Aorta (tissue), 5 donors: ENCODE measurements around the gene DYNLT4. TPM values are rescaled to one million over a fixed set of nuclear protein-coding genes. Genes with fewer than 3 reads are reported as not detected.
"Not testable (repeated sequence)": the region's sequence is repeated elsewhere in the genome, so short reads cannot be mapped to it uniquely, and the experiment has no call there.

Experiments
- ATAC-seq: fragments of 200-7000 bp; cut with Tn5 transposase; one replicate; pipeline ENCODE4 v1.9.1; 2022; ENCODE audit warnings: moderate library complexity; ENCODE audit not compliant: low FRiP score
- DNase-seq, 2 donors: peaks; one replicate each; pipeline ENCODE4 v3.0.0-alpha.2; 2020
- H3K27ac ChIP-seq, 2 donors: one replicate each; pipeline ENCODE4 v1.5.1; 2013; ENCODE audit warnings: low read length in 2 of 2, mild to moderate bottlenecking in 2 of 2, moderate library complexity in 2 of 2, control low read depth in 1 of 2, inconsistent platforms in 1 of 2, low read depth in 1 of 2
- H3K27me3 ChIP-seq, 2 donors: one replicate each; pipeline ENCODE4 v1.6.1; 2013; ENCODE audit warnings: control low read depth in 1 of 2, low read length in 1 of 2, mild to moderate bottlenecking in 1 of 2, moderate library complexity in 1 of 2; ENCODE audit not compliant: insufficient read depth in 2 of 2, control insufficient read depth in 1 of 2
- H3K36me3 ChIP-seq, 2 donors: one replicate each; pipeline ENCODE4 v1.6.1; 2013; ENCODE audit warnings: control low read depth in 1 of 2, low read length in 1 of 2, mild to moderate bottlenecking in 1 of 2; ENCODE audit not compliant: insufficient read depth in 2 of 2, control insufficient read depth in 1 of 2
- H3K4me1 ChIP-seq, 2 donors: one replicate each; pipeline ENCODE4 v1.6.1; 2013; ENCODE audit warnings: low read length in 2 of 2, control low read depth in 1 of 2, mild to moderate bottlenecking in 1 of 2, moderate library complexity in 1 of 2; ENCODE audit not compliant: insufficient read depth in 2 of 2, control insufficient read depth in 1 of 2
- H3K4me3 ChIP-seq, 2 donors: one replicate each; pipeline ENCODE4 v1.5.1; 2013; ENCODE audit warnings: low read length in 2 of 2, control low read depth in 1 of 2, mild to moderate bottlenecking in 1 of 2
- H3K9me3 ChIP-seq: one replicate; pipeline ENCODE4 v1.6.1; 2013; ENCODE audit warnings: mild to moderate bottlenecking, low read length; ENCODE audit not compliant: control insufficient read depth
- WGBS, 2 donors: extraction: QIAGEN DNeasy Blood & Tissue Kit; methylation state at CpG; one replicate each; pipeline ENCODE4 v1.1.7; 2013; 5-methylcytosine and 5-hydroxymethylcytosine counted together
- intact Hi-C, 2 donors: fragments of 100-400 bp; cut with DNase I; formaldehyde crosslinking; loops; one replicate each; pipeline versions ENCODE4 v1.14.2 to v1.15.0; 2022
- polyA plus RNA-seq, 2 donors: library from polyadenylated mRNA; stranded (reverse); fragments of 200-250 nt; gene quantifications; one replicate each; pipeline ENCODE4 v1.2.3, GENCODE V29; 2013
- total RNA-seq, 2 donors: library from RNA; stranded (reverse); fragmentation: NEBNext Ultra II Directional; extraction: Animal tissue kit (Norgen Biotek cat#: 25700); gene quantifications; one replicate each; pipeline ENCODE4 v1.2.1, GENCODE V29; 2021
- donor health status: healthy with polysubstance abuse.
- donor health status: Bipolar disorder and iron deficiency.
- donor health status: DM: no; HTN: no; CAD: no.
- donor health status: DM: no; HTN: no; CAD: no.
- donor health status: DM: yes; HTN: yes; CAD: no.

The DYNLT4 gene
- total and polyA plus RNA-seq, 4 donors: 0.81 to 3.0 (median 0.87) TPM; not detected in 1

DNA sequence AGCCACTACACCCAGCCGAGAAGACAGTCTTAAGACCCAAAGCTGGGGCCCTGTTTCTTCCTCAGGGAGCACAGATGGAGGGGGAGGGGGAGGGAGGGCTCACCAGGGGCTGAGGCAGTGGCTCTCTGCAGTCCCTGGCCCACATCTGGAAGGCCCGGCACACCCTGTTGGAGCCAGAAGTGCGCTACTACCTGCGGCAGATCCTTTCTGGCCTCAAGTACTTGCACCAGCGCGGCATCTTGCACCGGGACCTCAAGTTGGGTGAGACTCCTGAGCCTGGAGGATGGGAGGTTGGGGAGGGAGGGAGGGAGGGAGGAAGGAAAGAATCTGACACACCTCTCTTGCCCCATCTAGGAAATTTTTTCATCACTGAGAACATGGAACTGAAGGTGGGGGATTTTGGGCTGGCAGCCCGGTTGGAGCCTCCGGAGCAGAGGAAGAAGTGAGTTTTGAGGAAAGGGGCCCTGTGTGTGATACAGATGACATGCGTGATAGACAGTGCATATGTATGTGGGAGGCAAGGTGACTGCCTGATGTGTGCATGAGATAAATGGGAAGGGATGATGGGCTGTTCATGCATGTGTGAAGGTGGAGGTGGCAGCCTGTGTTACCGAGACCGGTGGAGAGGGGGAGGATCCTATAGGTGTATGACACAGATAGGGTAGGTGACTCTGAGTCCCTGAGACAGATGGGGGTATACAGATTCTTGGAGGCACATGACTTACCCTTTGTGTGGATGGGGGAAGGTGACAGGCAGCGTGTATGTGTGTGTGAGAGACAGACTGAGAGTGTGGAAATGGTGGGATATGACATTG is 5.5 kb downstream of the DYNLT4 start:
- Histone ChIP-seq H3K4me1 (no peaks in the 10 kb centered on the region), H3K36me3 (peaks cover 0 to 9% of the 10 kb centered on the region in 2 donors), H3K27ac (peak overlapping the region in 1 of 2 donors; percentile 78), H3K4me3 (peak overlapping the region; percentile 57 to 76), H3K9me3 (no peaks in the 10 kb centered on the region), H3K27me3 (no peaks in the 10 kb centered on the region)
- intact Hi-C loops: loop anchor here (5.0 to 10.0 kb wide), 2 partner anchors 67 to 501 kb away; partner anchors contain the start of genes KIF2C (in 1 of the 2) and RNU5D-1 (in 1 of the 2)
- WGBS, 2 donors: 32 to 40% methylated on average over 13 of the region's 13 CpGs
- no peak for ATAC-seq
- DNase-seq: peak; percentile 53 to 76

DNA sequence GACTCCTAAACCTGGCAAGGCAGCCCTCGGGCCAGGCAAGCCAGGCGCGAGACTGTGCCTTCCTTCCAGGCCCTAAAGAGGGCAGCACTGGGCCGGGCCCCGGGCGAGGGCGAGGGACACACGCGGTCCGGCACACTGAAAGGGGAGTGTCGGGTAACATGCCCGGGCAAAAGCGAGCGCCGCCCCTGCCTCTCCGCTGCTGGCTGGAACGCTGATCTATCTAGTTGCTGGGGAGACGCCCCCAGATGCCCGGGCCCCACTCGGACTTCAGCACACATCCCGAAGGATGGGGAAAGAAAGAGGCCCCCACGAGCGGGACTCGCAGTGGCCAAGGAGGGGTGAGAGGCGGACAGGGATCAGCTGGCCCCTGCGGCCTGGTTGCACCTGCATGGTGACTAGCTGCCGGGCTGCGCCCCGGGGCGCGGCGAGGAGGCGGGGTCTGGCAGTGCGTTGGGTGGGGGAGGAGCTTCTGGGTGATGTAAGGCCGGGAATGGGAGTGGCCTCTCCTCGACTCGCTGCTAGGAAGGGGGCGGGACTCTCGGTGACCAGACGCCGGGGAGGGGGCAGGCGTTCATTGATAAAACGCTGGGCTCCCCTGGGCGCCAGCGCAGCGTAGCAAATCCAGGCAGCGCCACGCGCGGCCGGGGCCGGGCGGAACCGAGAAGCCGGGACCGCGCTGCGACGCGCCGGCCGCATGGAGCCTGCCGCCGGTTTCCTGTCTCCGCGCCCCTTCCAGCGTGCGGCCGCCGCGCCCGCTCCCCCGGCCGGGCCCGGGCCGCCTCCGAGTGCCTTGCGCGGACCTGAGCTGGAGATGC is 7.2 kb downstream of the DYNLT4 start, which contains the start of gene PLK3:
PLK3 (plus strand) TSS at position 608 of the 815 bp plus-strand sequence; CDS start at position 695, 87 bp downstream.
- intact Hi-C loops: loop anchor here (5.0 to 10.0 kb wide), 2 partner anchors 65 to 502 kb away; partner anchors contain the start of genes KIF2C (in 1 of the 2) and RNU5D-1 (in 1 of the 2)
- H3K27ac ChIP-seq: peak within 1 kb of the TSS; percentile 92 to 95
- H3K4me1 ChIP-seq: no peaks in the 10 kb centered on the region

GRCh38 chr1:44798481-44799365 is 8.4 kb downstream of the DYNLT4 start:
- H3K27ac ChIP-seq: peak overlapping the region in 1 of 2 donors; percentile 17
- intact Hi-C loops: no loop called here
- no peaks in the 10 kb centered on the region for H3K36me3 ChIP-seq
- no peaks in the 10 kb centered on the region for H3K4me1 ChIP-seq
- H3K27me3 ChIP-seq: no peaks in the 10 kb centered on the region
- H3K4me3 ChIP-seq: no peak overlapping the region
- 92% methylated on average over 10 of the region's 10 CpGs for WGBS, 2 donors
- H3K9me3 ChIP-seq: no peaks in the 10 kb centered on the region
- DNase-seq: peak; percentile 47 to 65
- ATAC-seq: no peak

More for the DNA sequence above, 7.2 kb downstream of the DYNLT4 start, which contains the start of gene PLK3:
- WGBS, 2 donors: 0% methylated on average over 56 to 79 of the region's 79 CpGs
- H3K4me3 ChIP-seq: peak within 1 kb of the TSS; percentile 73 to 97
- H3K27me3 ChIP-seq: no peaks in the 10 kb centered on the region
- no peaks in the 10 kb centered on the region for H3K9me3 ChIP-seq
- ATAC-seq (peak; percentile 96), DNase-seq (peak; percentile 98 to 99)
- H3K36me3 ChIP-seq: peaks cover 0 to 2% of the 10 kb centered on the region in 2 donors

DNA sequence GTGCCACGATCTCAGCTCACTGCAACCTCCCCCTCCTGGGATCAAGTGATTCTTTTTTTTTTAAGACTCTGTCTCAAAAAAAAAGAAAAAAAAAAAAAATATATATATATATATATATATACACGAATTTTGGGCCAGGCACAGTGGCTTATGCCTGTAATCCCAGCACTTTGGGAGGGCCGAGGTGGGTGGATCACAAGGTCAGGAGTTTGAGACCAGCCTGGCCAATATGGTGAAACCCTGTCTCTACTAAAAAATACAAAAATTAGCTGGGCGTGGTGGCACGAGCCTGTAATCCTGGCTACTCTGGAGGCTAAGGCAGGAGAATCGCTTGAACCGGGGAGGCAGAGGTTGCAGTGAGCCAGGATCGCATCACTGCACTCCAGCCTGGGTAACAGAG is 9.3 kb downstream of the DYNLT4 start:
- H3K27ac ChIP-seq, intact Hi-C loops, H3K4me3 ChIP-seq, H3K36me3 ChIP-seq, H3K9me3 ChIP-seq, H3K4me1 ChIP-seq, H3K27me3 ChIP-seq, ATAC-seq: not testable (repeated sequence)
- WGBS, 2 donors: 69 to 73% methylated on average over 8 of the region's 8 CpGs
- peak in 1 of 2 donors; percentile 11 for DNase-seq

DNA sequence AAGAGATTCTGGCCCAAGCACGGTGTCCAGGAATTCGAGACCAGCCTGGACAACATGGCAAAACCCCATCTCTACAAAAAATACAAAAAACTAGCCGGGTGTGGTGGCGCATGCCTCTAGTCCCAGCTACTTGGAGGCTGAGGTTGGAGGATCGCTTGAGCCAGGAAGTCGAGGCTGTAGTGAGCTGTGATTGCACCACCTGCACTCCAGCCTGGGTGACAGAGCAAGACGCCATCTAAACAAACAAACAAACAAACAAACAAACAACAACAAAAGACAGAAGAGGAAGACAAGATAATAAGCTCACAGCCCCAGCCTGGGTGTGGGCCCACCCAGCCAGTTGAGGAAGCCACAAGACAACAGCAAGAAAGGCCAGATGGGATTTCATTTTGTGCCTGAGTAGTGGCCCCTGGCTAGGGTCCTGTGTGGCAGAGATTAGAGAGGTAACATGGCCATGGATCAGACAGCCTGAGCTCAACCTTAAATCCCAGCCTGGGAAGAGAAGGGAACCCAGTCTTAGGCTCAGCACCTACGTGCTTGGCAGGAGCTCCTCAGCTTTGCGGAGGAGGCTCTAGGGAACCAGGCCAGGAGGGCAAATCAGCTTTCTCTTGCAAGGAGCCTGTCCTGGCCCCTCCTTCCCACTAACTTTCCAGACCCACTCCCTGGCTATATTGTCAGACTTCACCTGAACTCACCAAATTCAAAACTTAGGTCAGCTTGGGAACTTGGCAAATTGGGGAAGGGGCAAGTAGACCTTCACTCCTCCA is 14.2 kb downstream of the DYNLT4 start:
- DNase-seq (peak in 1 of 2 donors; percentile 46), ATAC-seq (no peak)
- no peaks in the 10 kb centered on the region for H3K9me3 ChIP-seq
- intact Hi-C loops: loop anchor here in 1 of 2 donors (5.0 kb wide), 1 partner anchor 219 kb away; the partner anchor contains the start of genes HECTD3 and UROD
- no peaks in the 10 kb centered on the region for H3K4me1 ChIP-seq
- H3K27me3 ChIP-seq: no peaks in the 10 kb centered on the region
- WGBS, 2 donors: 75 to 82% methylated on average over 9 of the region's 9 CpGs
- H3K36me3 ChIP-seq: no peaks in the 10 kb centered on the region
- no peak overlapping the region for H3K4me3 ChIP-seq
- no peak overlapping the region for H3K27ac ChIP-seq

GRCh38 chr1:44790968-44791801 is 16.0 kb downstream of the DYNLT4 start:
- Histone ChIP-seq H3K4me3 (no peak overlapping the region), H3K9me3 (no peaks in the 10 kb centered on the region), H3K27me3 (no peaks in the 10 kb centered on the region), H3K36me3 (no peaks in the 10 kb centered on the region), H3K4me1 (no peaks in the 10 kb centered on the region), H3K27ac (no peak overlapping the region)
- ATAC-seq: no peak
- intact Hi-C loops: loop anchor here in 1 of 2 donors (5.0 kb wide), 1 partner anchor 221 kb away; the partner anchor contains the start of genes HECTD3 and UROD
- peak in 1 of 2 donors; percentile 59 for DNase-seq
- WGBS, 2 donors: 81 to 87% methylated on average over 7 of the region's 7 CpGs
